ENCODE measurements around the gene VRK1.

The VRK1 gene

DNA sequence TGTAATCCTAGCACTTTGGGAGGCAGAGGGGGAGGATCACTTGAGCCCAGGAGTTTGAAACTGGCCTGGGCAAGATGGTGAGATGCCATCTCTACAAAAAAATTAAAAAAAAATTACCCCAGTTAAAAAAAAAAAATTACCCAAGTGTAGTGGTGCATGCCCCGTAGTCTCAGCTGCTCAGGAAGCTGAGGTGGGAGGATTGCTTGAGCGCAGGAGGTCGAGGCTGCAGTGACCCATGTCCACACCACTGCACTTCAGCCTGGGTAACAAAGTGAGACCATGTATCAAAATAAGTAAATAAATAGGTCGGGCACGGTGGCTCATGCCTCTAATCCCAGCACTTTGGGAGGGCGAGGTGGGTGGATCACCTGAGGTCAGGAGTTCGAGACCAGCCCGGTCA, 128.8 kb downstream of the VRK1 start:
- no peak for DNase-seq

DNA sequence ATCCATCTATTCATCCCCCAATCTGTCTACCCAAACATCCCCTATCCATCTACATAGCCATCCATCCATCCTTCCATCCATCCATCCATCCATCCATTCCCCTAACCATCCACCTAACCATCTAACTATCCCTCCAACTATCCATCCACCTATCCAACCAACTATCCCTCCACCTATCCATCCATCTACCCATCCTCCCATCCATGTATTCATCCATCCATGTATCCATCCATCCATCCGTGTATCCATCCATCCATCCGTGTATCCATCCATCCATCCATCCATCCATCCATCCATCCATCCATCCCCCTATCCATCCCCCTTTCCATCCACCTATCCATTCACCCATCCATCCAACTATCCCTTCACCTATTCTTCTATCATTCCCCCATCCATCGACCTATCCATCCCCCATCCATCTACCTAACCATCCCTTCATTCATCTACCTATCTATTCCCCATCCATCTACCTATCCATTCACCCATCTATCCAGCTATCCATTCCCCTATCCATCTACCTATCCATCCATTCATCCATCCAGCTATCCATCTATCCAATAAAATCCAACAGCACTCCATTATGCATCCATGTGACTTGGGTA, 131.7 kb downstream of the VRK1 start:
- DNase-seq = no peak

DNA sequence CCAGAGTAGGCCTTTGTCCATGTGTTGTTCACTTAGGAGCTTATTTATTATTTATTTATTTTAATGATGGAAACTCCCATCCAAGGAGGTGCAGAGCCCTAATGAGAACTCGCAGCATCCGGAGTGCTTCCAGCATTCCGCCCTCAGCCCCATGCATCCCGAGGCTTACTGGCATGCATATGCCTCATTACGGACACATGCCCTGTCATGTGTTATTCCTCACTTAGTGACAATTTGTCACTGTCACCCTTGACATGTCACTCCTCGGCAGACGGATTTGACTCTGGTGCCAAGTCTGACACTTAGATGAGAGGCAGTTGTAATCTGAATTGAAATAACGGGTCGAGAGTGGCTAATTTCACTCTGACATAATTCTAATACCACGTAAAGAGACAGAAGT, 132.8 kb downstream of the VRK1 start:
- DNase-seq = no peak

DNA sequence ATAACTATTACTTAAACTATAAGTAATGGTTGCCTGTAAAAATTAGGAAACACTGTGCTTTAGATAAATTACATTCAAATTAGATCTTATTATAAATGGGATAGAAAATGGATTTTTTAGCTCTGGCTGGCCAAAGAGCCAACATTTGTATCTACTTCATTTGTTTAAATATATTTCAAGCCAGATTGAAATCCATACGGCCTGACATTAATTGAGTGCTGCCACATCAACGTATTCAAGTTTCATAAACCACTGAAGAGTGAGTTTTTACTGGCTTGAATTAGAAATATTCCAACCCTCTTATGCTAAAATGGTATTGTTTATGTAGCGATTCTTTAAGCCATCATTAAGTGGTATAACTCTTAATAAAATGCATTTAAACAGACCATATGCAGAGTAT, 133.3 kb downstream of the VRK1 start:
- DNase-seq = no peak

Measured in NCI-H1436 (cell line).